ENCODE data around the gene CREB5.

The CREB5 gene

DNA sequence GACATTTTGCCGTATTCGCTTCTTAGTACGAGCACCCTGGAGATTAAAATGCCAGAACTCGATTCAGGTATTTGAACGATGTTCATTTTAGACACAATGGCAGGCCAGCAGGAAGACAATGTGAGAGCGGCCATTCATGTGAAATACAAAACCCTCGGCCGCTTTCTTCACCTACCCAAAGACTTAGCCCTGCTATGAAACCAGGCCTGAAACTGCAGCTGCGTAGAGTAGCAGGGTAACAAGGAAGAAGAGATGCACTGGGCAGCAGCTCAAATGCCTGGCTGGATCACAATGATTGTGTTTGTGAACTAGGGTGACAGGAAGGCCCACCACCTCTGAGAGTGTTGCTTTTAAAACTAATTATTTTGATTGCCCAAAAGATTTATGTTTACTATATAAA lies 311.0 kb downstream of the CREB5 start:
- no peak for TF ChIP-seq CTCF (conservative IDR thresholded peaks at IDR 0.05)
- no peak overlapping the region for H3K27ac ChIP-seq

DNA sequence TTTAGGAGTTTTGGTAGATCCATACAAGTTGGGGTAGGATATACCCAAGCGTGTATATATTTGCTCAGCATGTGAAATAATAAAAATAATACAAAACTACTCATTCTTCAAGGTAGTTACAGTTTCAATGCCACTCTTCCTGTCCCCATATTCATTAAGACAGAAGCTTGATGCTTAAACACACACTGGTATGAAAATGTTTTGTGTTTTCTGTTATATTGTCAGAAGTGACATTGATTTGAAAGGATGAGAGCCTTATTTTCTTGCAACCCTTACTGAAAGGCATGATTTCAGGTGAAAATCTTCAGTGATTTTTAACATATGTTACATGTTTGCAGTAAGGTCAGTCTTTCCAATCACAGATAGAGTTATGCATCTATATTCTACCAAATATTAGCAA lies 312.2 kb downstream of the CREB5 start:
- peak overlapping the region; percentile 59 for H3K27ac ChIP-seq
- no peak for TF ChIP-seq CTCF (conservative IDR thresholded peaks at IDR 0.05)

DNA sequence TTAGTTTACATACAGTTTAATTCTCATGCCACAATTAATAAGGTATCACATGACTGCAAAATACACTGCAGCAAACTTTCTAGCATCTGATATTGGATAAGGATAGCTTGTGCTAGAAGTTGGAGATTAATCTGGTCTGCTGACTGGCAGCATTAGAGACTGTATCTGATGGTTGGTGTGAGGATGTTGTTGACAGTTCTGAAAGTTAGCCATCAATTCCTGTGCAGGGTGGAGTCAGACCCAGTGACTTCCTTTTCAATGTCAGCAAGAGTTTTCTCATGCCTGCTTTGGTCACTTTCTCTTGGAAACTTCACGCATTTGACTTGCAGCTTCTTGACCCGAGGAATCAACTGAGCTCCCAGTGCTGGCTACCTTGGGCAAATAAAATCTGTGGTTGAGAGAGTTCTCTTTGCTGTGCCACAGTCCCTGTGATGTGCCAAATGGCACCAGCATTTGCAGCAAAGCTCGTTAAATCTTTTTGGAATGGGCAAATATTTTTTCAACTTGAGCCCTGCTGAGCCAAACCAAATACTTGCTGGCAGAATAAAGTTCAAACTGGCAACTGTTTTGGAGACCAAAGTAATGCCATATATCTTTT lies 312.8 kb downstream of the CREB5 start:
- H3K27ac ChIP-seq, result peak overlapping the region; percentile 59
- no peak for TF ChIP-seq CTCF (conservative IDR thresholded peaks at IDR 0.05)

- peak overlapping the region; percentile 59 for H3K27ac ChIP-seq
- TF ChIP-seq CTCF (conservative IDR thresholded peaks at IDR 0.05), result no peak
These were observed 313.6 kb downstream of the CREB5 start for GRCh38 chr7:28725911-28726310.

DNA sequence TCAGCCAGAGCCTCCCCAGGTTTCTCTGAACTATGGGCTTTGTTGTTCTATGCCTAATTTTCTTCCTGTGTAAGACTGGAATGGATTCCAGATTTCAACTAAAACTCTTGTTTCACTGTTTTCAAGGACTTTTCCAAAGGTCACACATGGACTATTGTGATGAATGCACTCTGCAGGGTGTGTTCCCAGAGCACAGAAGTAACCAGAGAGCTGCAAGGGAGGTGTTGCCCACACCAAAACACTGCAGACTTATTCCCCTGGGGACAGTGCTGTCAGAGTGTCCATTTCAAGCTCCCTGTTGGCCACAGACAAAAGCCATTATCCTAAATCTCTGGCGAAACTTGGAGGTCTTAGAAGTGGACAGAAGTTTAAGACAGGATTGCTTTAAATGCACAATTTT lies 314.2 kb downstream of the CREB5 start:
- peak overlapping the region; percentile 59; the same call in 1 of the 2 replicates for H3K27ac ChIP-seq
- TF ChIP-seq CTCF (conservative IDR thresholded peaks at IDR 0.05), result no peak

GRCh38 chr7:28729281-28729680 lies 317.0 kb downstream of the CREB5 start:
- TF ChIP-seq CTCF (conservative IDR thresholded peaks at IDR 0.05), result no peak

GRCh38 chr7:28729727-28730126 lies 317.4 kb downstream of the CREB5 start:
- no peak for TF ChIP-seq CTCF (conservative IDR thresholded peaks at IDR 0.05)
- H3K27ac ChIP-seq, result no peak overlapping the region

More at GRCh38 chr7:28729281-28729680, 317.0 kb downstream of the CREB5 start:
- no peak overlapping the region for H3K27ac ChIP-seq

Data from VCaP (cell line).